ENCODE measurements around the gene SMIM23. TPM values are rescaled to one million over a fixed set of nuclear protein-coding genes. Genes with fewer than 3 reads are reported as not detected.

Gene SMIM23
- total and polyA plus RNA-seq, 2 donors (not counting 3 experiments of a cell fraction or from before 2014, with no cell fraction given) = not detected

- no peaks in the 10 kb centered on the region for H3K9me1 ChIP-seq (replicated peaks; ENCODE audit: control insufficient read depth, extremely low read depth, insufficient read depth, low read length)
- no peak overlapping the region for H3K4me2 ChIP-seq (ENCODE audit: insufficient read depth, low read length)
- no peaks in the 10 kb centered on the region for H3K79me2 ChIP-seq (ENCODE audit: control insufficient read depth, insufficient read depth, low read length)
- H3K9ac ChIP-seq (replicated peaks; ENCODE audit: extremely low read depth, insufficient read depth, low read length) = no peak overlapping the region
- H2AFZ ChIP-seq (ENCODE audit: low read depth, low read length) = no peak overlapping the region
- FAIRE-seq = no peak
- DNase-seq (ENCODE audit: low read depth, low spot score) = no peak
- no peak overlapping the region for H3K27ac ChIP-seq (ENCODE audit: insufficient read depth, low read depth, low read length)
- no peaks in the 10 kb centered on the region for H3K9me3 ChIP-seq (replicated peaks; ENCODE audit: control insufficient read depth, insufficient read depth, low read length)
- no peak overlapping the region for H3K4me3 ChIP-seq (replicated peaks in 1 of 3; ENCODE audit: insufficient read depth in 1 of 3, low read depth in 1 of 3, low read length in 3 of 3)
- ChIA-PET POLR2A (no interaction called here), CTCF (no interaction called here)
- no peaks in the 10 kb centered on the region for H3K36me3 ChIP-seq (ENCODE audit: control insufficient read depth in 2 of 2, extremely low read depth in 1 of 2, insufficient read depth in 2 of 2, low read length in 2 of 2)
- no TSS peak for BruUV-seq (replicated peaks)
- no peaks in the 10 kb centered on the region for H3K4me1 ChIP-seq (ENCODE audit: control insufficient read depth, extremely low read depth, insufficient read depth, low read length)
- peaks cover 0 to 3% of the 10 kb centered on the region in 2 experiments for H3K27me3 ChIP-seq (ENCODE audit: control insufficient read depth in 2 of 2, insufficient read depth in 2 of 2, low read length in 2 of 2)
- dilution Hi-C loops (cut with MboI; ENCODE audit: extremely low pct_ligation_motif_present, low sequenced_read_pairs) = no loop called here
- H4K20me1 ChIP-seq (replicated peaks; ENCODE audit: control insufficient read depth, extremely low read depth, insufficient read depth, low read length) = no peaks in the 10 kb centered on the region
- TF ChIP-seq POLR2AphosphoS5 (IDR thresholded peaks at IDR 0.05; ENCODE audit: insufficient read depth, low read depth, low read length) (no peak), JUN (IDR thresholded peaks at IDR 0.05; ENCODE audit: borderline replicate concordance, insufficient read depth, insufficient read length, low read depth) (no peak), GATA2 (IDR thresholded peaks at IDR 0.05; ENCODE audit: insufficient read depth, insufficient read length, low read depth, low read length) (no peak), CTCF (IDR thresholded peaks at IDR 0.05; ENCODE audit: extremely low read depth in 1 of 2, insufficient read depth in 1 of 2, low read depth in 1 of 2, low read length in 2 of 2) (no peak), EZH2 (IDR thresholded peaks at IDR 0.05; ENCODE audit: borderline replicate concordance, low read depth, low read length, severe bottlenecking) (no peak), FOS (IDR thresholded peaks at IDR 0.05; ENCODE audit: borderline replicate concordance, insufficient read depth, low read length) (no peak), POLR2A (IDR thresholded peaks at IDR 0.05; ENCODE audit: low read depth, low read length) (no peak), MYC (IDR thresholded peaks at IDR 0.05; ENCODE audit: low read depth, low read length) (no peak)
- TF ChIP-seq, protein P1, sequence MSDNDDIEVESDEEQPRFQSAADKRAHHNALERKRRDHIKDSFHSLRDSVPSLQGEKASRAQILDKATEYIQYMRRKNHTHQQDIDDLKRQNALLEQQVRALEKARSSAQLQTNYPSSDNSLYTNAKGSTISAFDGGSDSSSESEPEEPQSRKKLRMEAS (IDR thresholded peaks at IDR 0.05; ENCODE audit: insufficient read depth, insufficient read length) = no peak
- intact Hi-C loops (cut with micrococcal nuclease) = no loop called here
Measured at GRCh38 chr5:171797543-171797942, 11.9 kb downstream of the SMIM23 start.
